ENCODE measurements around the gene PRKCD.

GRCh38 chr3:53147151-53147902 is 13.7 kb upstream of the PRKCD start:
- TF ChIP-seq ZNF416 (CRISPR knock-in tag; IDR thresholded peaks at IDR 0.05): no peak
- TF ChIP-seq NR3C1 (CRISPR knock-in tag; conservative IDR thresholded peaks at IDR 0.05; ENCODE audit: low read depth): no peak
- TF ChIP-seq MXD4 (CRISPR knock-in tag; IDR thresholded peaks at IDR 0.05; ENCODE audit: borderline replicate concordance): no peak
- no peak for TF ChIP-seq CBFB (CRISPR knock-in tag; IDR thresholded peaks at IDR 0.05; ENCODE audit: low read depth)
- TF ChIP-seq CTCF (IDR thresholded peaks at IDR 0.05): no peak
- TF ChIP-seq TEAD4 (CRISPR knock-in tag; IDR thresholded peaks at IDR 0.05): no peak
- TF ChIP-seq KAT7 (CRISPR knock-in tag; IDR thresholded peaks at IDR 0.05; ENCODE audit: borderline replicate concordance): no peak
- TF ChIP-seq MAX (CRISPR knock-in tag; IDR thresholded peaks at IDR 0.05): no peak
- TF ChIP-seq HMGA2 (CRISPR knock-in tag; IDR thresholded peaks at IDR 0.05): no peak
